Fibroblast of lung (primary cell): ENCODE results near the gene SUMO1. TPM values are rescaled to one million over a fixed set of nuclear protein-coding genes. Genes with fewer than 3 reads are reported as not detected.
A peak's percentile ranks its signal among the peaks of the same experiment; 100 is the strongest.

ENCODE experiments used
- DNase-seq, 2 donors: peaks; one replicate each; pipeline versions ENCODE4 v3.0.0 to v3.0.0-alpha.2; 2010; ENCODE audit warnings: low read depth in 2 of 2
- H2AFZ ChIP-seq: 2 replicates; pipeline ENCODE4 v1.5.1; 2012; ENCODE audit warnings: low read length, control low read depth, inconsistent platforms
- H3K27ac ChIP-seq: 2 replicates; pipeline ENCODE4 v1.5.1; 2011; ENCODE audit warnings: low read length, control low read depth; ENCODE audit not compliant: insufficient read depth
- H3K27me3 ChIP-seq: 2 replicates; pipeline ENCODE4 v1.5.1; 2011; ENCODE audit warnings: mild to moderate bottlenecking, low read length; ENCODE audit not compliant: control insufficient read depth, insufficient read depth
- H3K36me3 ChIP-seq: 2 replicates; pipeline ENCODE4 v1.5.1; 2011; ENCODE audit warnings: low read length; ENCODE audit not compliant: control insufficient read depth, insufficient read depth
- H3K4me1 ChIP-seq: 2 replicates; pipeline ENCODE4 v1.5.1; 2011; ENCODE audit warnings: low read length; ENCODE audit not compliant: control insufficient read depth, insufficient read depth; ENCODE audit errors: extremely low read depth
- H3K4me2 ChIP-seq: 2 replicates; pipeline ENCODE4 v1.5.1; 2011; ENCODE audit warnings: low read length, control low read depth; ENCODE audit not compliant: insufficient read depth; ENCODE audit errors: extremely low read depth
- H3K4me3 ChIP-seq, 4 experiments: fragments of 200-600 bp in 1 of 4; sonication (generic) in 1 of 4; replicated peaks in 1 of 4; 2 replicates each; pipeline ENCODE4 v1.5.1; 2011 to 2016; ENCODE audit warnings: low read length in 4 of 4, low read depth in 3 of 4, mild to moderate bottlenecking in 3 of 4, control low read depth in 2 of 4, inconsistent platforms in 1 of 4, mixed read lengths in 1 of 4; ENCODE audit not compliant: insufficient read depth in 1 of 4; ENCODE audit errors: control extremely low read depth in 1 of 4
- H3K79me2 ChIP-seq: 2 replicates; pipeline ENCODE4 v1.5.1; 2012; ENCODE audit warnings: mild to moderate bottlenecking, low read length, inconsistent platforms; ENCODE audit not compliant: control insufficient read depth, insufficient read depth
- H3K9ac ChIP-seq: 2 replicates; pipeline ENCODE4 v1.5.1; 2011; ENCODE audit warnings: mild to moderate bottlenecking, low read length, control low read depth; ENCODE audit not compliant: insufficient read depth
- H3K9me3 ChIP-seq: 2 replicates; pipeline ENCODE4 v1.5.1; 2012; ENCODE audit warnings: low read depth, low read length; ENCODE audit not compliant: control insufficient read depth, insufficient read depth
- H4K20me1 ChIP-seq: 2 replicates; pipeline ENCODE4 v1.5.1; 2011; ENCODE audit warnings: low read length; ENCODE audit not compliant: control insufficient read depth, insufficient read depth; ENCODE audit errors: extremely low read depth
- CTCF ChIP-seq, 2 donors: IDR thresholded peaks in 1 of 2; conservative IDR thresholded peaks in 1 of 2; 1 replicate in 1 of 2; 2 replicates in 1 of 2; pipeline ENCODE4 v1.5.1; 2011 to 2012; ENCODE audit warnings: low read length in 2 of 2, control low read depth in 1 of 2, inconsistent platforms in 1 of 2, low read depth in 1 of 2, mild to moderate bottlenecking in 1 of 2
- EZH2 ChIP-seq: IDR thresholded peaks from 2 replicates; pipeline ENCODE4 v1.5.1; 2012; ENCODE audit warnings: low read length, control low read depth, mild to moderate bottlenecking; ENCODE audit errors: missing control alignments
- polyA plus RNA-seq, 2 donors: library from polyadenylated mRNA; depleted of rRNA in 1 of 2; stranded (reverse) in 1 of 2; unstranded in 1 of 2; fragments of >200 nt; gene quantifications; 2 replicates each; pipeline ENCODE4 v1.2.1, GENCODE V29; 2011 to 2012; ENCODE audit warnings: missing spikeins in 1 of 2
- total RNA-seq: library from RNA; depleted of rRNA; stranded (reverse); fragments of >200 nt; gene quantifications from 2 replicates; pipeline ENCODE4 v1.2.1, GENCODE V29; 2014

The SUMO1 gene
- total and polyA plus RNA-seq, 2 donors (not counting 1 experiment from before 2014, with no cell fraction given) = 107 to 170 TPM

GRCh38 chr2:202269585-202269984, 31.2 kb upstream of the SUMO1 start:
- Histone ChIP-seq H3K9ac (no peak overlapping the region), H3K27me3 (no peaks in the 10 kb centered on the region), H3K4me1 (no peaks in the 10 kb centered on the region), H3K27ac (no peak overlapping the region), H2AFZ (no peak overlapping the region), H3K36me3 (no peaks in the 10 kb centered on the region), H3K4me3 (no peak overlapping the region), H3K4me2 (no peak overlapping the region), H4K20me1 (peaks cover 3% of the 10 kb centered on the region), H3K9me3 (no peaks in the 10 kb centered on the region), H3K79me2 (peaks cover 88% of the 10 kb centered on the region)
- no peak for TF ChIP-seq CTCF (conservative IDR thresholded peaks at IDR 0.05 in 1 of 2, IDR thresholded peaks at IDR 0.05 in 1 of 2; ENCODE audit: low read depth in 1 of 2, low read length in 2 of 2)
- TF ChIP-seq EZH2 = no peak
- DNase-seq = no peak

- no peaks in the 10 kb centered on the region for H3K36me3 ChIP-seq
- no peak overlapping the region for H2AFZ ChIP-seq
- TF ChIP-seq CTCF (conservative IDR thresholded peaks at IDR 0.05 in 1 of 2, IDR thresholded peaks at IDR 0.05 in 1 of 2; ENCODE audit: low read depth in 1 of 2, low read length in 2 of 2) = no peak
- no peak for TF ChIP-seq EZH2
- H3K4me1 ChIP-seq = no peaks in the 10 kb centered on the region
- peak overlapping the region; percentile 87 to 99 (median 92) for H3K4me3 ChIP-seq
- peak overlapping the region; percentile 93 for H3K4me2 ChIP-seq
- H3K27ac ChIP-seq = peak overlapping the region; percentile 51
- DNase-seq = peak in 1 of 2 donors; percentile 21
- no peaks in the 10 kb centered on the region for H3K27me3 ChIP-seq
- no peaks in the 10 kb centered on the region for H3K9me3 ChIP-seq
- peaks cover 3% of the 10 kb centered on the region for H4K20me1 ChIP-seq
- H3K79me2 ChIP-seq = peaks cover 68% of the 10 kb centered on the region
- H3K9ac ChIP-seq = no peak overlapping the region
Measured at GRCh38 chr2:202267495-202267894, 29.1 kb upstream of the SUMO1 start.

GRCh38 chr2:202265467-202266277, 27.3 kb upstream of the SUMO1 start, which contains the start of gene NOP58:
TSS of gene NOP58 (plus strand) at chr2:202265763. CDS start at chr2:202265942, 179 bp downstream.
- Histone ChIP-seq H3K79me2 (peaks cover 50% of the 10 kb centered on the region), H3K4me2 (peak within 1 kb of the TSS; percentile 93), H4K20me1 (peaks cover 3% of the 10 kb centered on the region), H3K9ac (peak within 1 kb of the TSS; percentile 94), H3K36me3 (no peaks in the 10 kb centered on the region), H3K9me3 (no peaks in the 10 kb centered on the region), H3K27ac (peak within 1 kb of the TSS; percentile 99), H3K27me3 (no peaks in the 10 kb centered on the region), H2AFZ (peak within 1 kb of the TSS; percentile 54), H3K4me1 (no peaks in the 10 kb centered on the region), H3K4me3 (peak within 1 kb of the TSS; percentile 87 to 99 (median 92))
- DNase-seq = peak; percentile 94 to 96
- TF ChIP-seq EZH2 (no peak), CTCF (conservative IDR thresholded peaks at IDR 0.05 in 1 of 2, IDR thresholded peaks at IDR 0.05 in 1 of 2; ENCODE audit: low read depth in 1 of 2, low read length in 2 of 2) (no peak)
